Omental fat pad (tissue), 4 donors: ENCODE measurements around the gene RYR1. TPM values are rescaled to one million over a fixed set of nuclear protein-coding genes. Genes with fewer than 3 reads are reported as not detected.
A peak's percentile ranks its signal among the peaks of the same experiment; 100 is the strongest.

ENCODE experiments used
- ATAC-seq: fragments of 150-250 bp; one replicate; pipeline ENCODE4 v1.9.1; 2016; ENCODE audit warnings: mild to moderate bottlenecking, moderate library complexity; ENCODE audit not compliant: low FRiP score
- DNase-seq: peaks from one replicate; pipeline ENCODE4 v3.0.0-alpha.2; 2019; ENCODE audit warnings: low spot score
- CTCF ChIP-seq, 3 donors: fragments of 450-650 bp; IDR thresholded peaks; one replicate each; pipeline ENCODE4 v1.5.1; 2016 to 2017; ENCODE audit warnings: antibody characterized with exemption in 3 of 3, mild to moderate bottlenecking in 3 of 3, moderate library complexity in 2 of 3
- total RNA-seq, 4 donors: library from RNA; depleted of rRNA; stranded (reverse); fragments of >200 nt; gene quantifications; one replicate each; pipeline ENCODE4 v1.1.0, GENCODE V29; 2016

Gene RYR1
- total RNA-seq, 4 donors from 2014 or later: 1.9 to 3.6 (median 3.3) TPM

DNA sequence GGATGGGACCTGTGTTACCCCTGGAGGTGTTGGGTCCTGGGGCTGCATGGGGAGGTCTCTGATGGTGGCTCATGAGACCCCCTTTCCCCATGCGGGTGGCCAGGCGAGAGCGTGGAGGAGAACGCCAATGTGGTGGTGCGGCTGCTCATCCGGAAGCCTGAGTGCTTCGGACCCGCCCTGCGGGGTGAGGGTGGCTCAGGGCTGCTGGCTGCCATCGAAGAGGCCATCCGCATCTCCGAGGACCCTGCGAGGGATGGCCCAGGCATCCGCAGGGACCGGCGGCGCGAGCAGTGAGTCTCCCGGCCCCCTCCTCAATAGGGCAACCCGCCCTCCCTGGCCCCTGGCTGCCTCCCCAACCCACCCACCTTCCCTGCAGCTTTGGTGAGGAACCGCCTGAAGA is 66.0 kb downstream of the RYR1 start:
- ATAC-seq: no peak
- no peak for DNase-seq

GRCh38 chr19:38500450-38500849 is 67.0 kb downstream of the RYR1 start:
- DNase-seq: no peak
- no peak for ATAC-seq
- no peak for TF ChIP-seq CTCF (IDR thresholded peaks at IDR 0.05)

More for the DNA sequence above, 66.0 kb downstream of the RYR1 start:
- TF ChIP-seq CTCF (IDR thresholded peaks at IDR 0.05): no peak

DNA sequence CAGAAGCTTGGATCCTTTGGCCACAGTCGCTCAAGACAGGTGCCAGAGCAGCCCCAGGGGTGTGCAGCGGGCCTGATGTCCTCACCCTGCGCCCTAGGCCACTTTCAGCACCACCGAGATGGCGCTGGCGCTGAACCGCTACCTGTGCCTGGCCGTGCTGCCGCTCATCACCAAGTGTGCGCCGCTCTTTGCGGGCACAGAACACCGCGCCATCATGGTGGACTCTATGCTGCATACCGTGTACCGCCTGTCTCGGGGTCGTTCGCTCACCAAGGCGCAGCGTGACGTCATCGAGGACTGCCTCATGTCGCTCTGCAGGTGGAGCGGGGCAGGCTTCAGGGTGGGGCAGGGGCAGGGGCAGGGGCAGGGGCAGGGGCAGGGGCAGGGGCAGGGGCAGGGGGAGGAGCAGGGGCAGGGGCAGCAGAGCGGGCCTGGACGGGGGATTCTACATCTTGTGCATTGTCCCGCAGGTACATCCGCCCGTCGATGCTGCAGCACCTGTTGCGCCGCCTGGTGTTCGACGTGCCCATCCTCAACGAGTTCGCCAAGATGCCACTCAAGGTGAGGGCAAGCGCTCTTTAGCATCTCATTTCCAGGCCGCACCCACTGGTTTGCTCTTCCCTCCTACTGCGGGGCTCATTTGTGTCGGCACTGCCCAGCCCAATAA is 69.1 kb downstream of the RYR1 start:
- no peak for DNase-seq
- no peak for TF ChIP-seq CTCF (IDR thresholded peaks at IDR 0.05)

DNA sequence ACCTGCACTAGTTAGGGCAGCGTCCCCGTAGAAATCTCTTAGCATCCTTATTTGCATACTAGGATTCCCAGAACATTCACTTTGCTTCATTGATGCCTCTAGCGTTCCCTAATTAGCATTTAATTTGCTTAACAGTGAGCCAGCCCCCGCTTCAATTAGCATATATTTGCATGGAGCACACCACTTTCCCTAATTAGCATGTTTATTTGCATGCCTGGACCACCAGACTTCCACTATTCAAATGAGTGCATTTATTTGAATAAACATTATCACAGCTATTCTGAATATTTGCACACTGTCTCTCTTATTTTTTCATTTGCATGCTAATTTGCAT is 69.6 kb downstream of the RYR1 start:
- no peak for TF ChIP-seq CTCF (IDR thresholded peaks at IDR 0.05)
- ATAC-seq (no peak), DNase-seq (no peak)

More for the DNA sequence above, 69.1 kb downstream of the RYR1 start:
- ATAC-seq: no peak

DNA sequence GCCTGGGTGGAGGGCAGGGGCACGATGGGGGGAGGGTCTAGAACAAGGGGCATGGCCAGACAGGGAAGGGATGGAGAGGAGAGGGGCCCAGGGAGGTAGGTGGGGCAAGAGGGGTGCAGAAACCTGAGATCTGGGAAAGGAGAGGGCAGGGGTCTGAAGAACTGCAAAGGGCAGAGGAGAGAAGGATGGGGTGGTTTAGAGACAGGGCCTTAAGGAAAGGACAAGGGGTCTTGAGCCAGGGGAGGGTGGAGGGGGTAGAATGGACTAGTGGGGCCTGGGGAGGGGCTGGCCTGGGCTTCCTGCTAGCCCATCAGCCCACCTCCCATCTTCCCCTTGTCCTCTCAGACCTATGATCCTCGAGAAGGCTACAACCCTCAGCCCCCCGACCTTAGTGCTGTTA is 72.5 kb downstream of the RYR1 start:
- no peak for TF ChIP-seq CTCF (IDR thresholded peaks at IDR 0.05)
- DNase-seq (no peak), ATAC-seq (no peak)

DNA sequence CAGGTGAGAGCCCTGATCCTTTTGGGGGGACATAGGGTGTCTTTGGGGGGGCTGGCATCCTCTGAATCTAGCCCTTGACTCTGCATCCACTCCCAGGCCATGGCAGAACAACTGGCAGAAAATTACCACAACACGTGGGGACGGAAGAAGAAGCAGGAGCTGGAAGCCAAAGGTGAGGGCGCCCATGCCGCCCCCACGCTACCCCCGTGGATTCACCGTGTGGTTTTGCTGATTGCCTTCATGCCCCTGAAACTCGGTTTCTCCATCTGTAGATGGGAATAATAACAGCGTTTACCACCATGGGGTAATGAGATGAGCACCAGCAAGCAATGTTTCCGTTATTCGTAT is 72.9 kb downstream of the RYR1 start:
- no peak for DNase-seq
- TF ChIP-seq CTCF (IDR thresholded peaks at IDR 0.05): no peak
- ATAC-seq: no peak

DNA sequence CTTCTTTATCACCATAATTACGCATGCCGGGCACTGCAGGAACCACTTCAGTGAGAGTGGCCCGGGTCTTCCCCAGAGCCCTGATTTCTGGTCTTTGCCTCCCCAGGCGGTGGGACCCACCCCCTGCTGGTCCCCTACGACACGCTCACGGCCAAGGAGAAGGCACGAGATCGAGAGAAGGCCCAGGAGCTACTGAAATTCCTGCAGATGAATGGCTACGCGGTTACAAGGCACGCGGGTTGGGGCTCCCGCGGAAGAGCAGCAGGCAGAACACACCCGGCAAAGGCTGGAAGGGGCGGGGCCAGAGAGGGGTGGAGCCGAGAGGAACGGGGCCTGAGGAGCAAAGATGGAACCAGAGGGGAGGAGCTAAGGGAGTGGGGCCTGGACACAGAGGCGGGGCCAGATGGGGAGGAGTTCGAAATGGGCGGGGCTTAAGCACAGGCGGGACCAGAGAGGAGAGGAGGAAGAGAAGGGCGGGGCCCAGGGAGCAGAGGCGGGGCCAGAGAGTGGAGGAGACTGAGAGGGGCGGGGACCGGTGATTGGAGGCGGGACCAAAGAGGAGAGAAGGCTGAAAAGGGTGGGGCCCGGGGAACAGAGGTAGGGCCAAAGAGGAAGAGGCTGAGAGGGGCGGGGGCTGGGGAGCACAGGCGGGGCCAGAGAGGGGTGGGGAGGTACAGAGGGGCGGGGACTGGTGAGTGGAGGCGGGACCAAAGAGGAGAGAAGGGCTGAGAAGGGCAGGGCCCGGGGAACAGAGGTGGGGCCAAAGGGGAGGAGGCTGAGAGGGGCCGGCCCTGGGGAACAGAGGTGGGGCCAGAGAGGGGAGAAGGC is 73.4 kb downstream of the RYR1 start:
- peak; percentile 47 for DNase-seq
- peak; percentile 67 for ATAC-seq
- TF ChIP-seq CTCF (IDR thresholded peaks at IDR 0.05): no peak
